OCI-LY7 (cell line): ENCODE data around the gene PDE9A. TPM values are rescaled to one million over a fixed set of nuclear protein-coding genes. Genes with fewer than 3 reads are reported as not detected.
A peak's percentile ranks its signal among the peaks of the same experiment; 100 is the strongest.

Experiments used
- BruUV-seq: library from RNA; stranded (reverse); fragments of 400-500 nt; replicated peaks from 2 replicates; lab custom pipeline; 2021; lab: Mats Ljungman, UMichigan
- CTCF ChIA-PET: fragments of 300-600 bp; sonication (Branson Sonifier 250); formaldehyde crosslinking; loops from one replicate; lab custom pipeline; 2022; ENCODE audit warnings: antibody characterized with exemption; ENCODE audit not compliant: unreplicated experiment; lab: Charles Lee
- POLR2A ChIA-PET: fragments of 300-600 bp; sonication (Branson Sonifier 250); formaldehyde crosslinking; loops from one replicate; lab custom pipeline; 2022; ENCODE audit warnings: antibody characterized with exemption; lab: Charles Lee
- DNase-seq: peaks from one replicate; pipeline ENCODE4 v3.0.0-alpha.2; 2015; ENCODE audit warnings: low spot score
- H2AFZ ChIP-seq: fragments of 200-600 bp; sonication (generic), shearing (Covaris generic); 2 replicates; pipeline ENCODE4 v1.6.1; 2014; ENCODE audit warnings: mild to moderate bottlenecking, antibody characterized with exemption, low read length, moderate library complexity
- H3K27ac ChIP-seq: fragments of 200-600 bp; sonication (generic); 2 replicates; pipeline ENCODE4 v1.5.1; 2014; ENCODE audit warnings: mixed run types, low read depth, mild to moderate bottlenecking, moderate library complexity, low read length, inconsistent platforms; ENCODE audit not compliant: poor library complexity, severe bottlenecking
- H3K36me3 ChIP-seq: fragments of 200-600 bp; sonication (generic); 2 replicates; pipeline ENCODE4 v1.6.1; 2014; ENCODE audit warnings: mild to moderate bottlenecking, antibody characterized with exemption, low read length, moderate library complexity, mixed read lengths; ENCODE audit not compliant: insufficient read depth
- H3K4me1 ChIP-seq: fragments of 200-600 bp; sonication (generic); 2 replicates; pipeline ENCODE4 v1.5.1; 2014; ENCODE audit warnings: mild to moderate bottlenecking, low read length; ENCODE audit not compliant: insufficient read depth, poor library complexity, severe bottlenecking
- H3K4me2 ChIP-seq: fragments of 200-600 bp; sonication (generic); 2 replicates; pipeline ENCODE4 v1.6.1; 2014; ENCODE audit warnings: mild to moderate bottlenecking, low read length
- H3K4me3 ChIP-seq: fragments of 200-600 bp; sonication (generic); 2 replicates; pipeline ENCODE4 v1.5.1; 2014; ENCODE audit warnings: mild to moderate bottlenecking, low read depth, low read length; ENCODE audit not compliant: poor library complexity, severe bottlenecking
- H3K79me2 ChIP-seq: fragments of 200-600 bp; sonication (generic); 2 replicates; pipeline ENCODE4 v1.6.1; 2016; ENCODE audit warnings: low read depth, mild to moderate bottlenecking, low read length, moderate library complexity, mixed read lengths; ENCODE audit not compliant: insufficient read depth
- H3K9me2 ChIP-seq: fragments of 200-600 bp; sonication (generic); 2 replicates; pipeline ENCODE4 v1.6.1; 2016; ENCODE audit warnings: mild to moderate bottlenecking, low read length, mixed read lengths; ENCODE audit not compliant: insufficient read depth
- H3K9me3 ChIP-seq: fragments of 200-600 bp; sonication (generic); 2 replicates; pipeline ENCODE4 v1.6.1; 2014; ENCODE audit warnings: mild to moderate bottlenecking, mixed run types, low read length, mixed read lengths
- H4K20me1 ChIP-seq: fragments of 200-600 bp; sonication (generic); 2 replicates; pipeline ENCODE4 v1.6.1; 2014; ENCODE audit warnings: mild to moderate bottlenecking, antibody characterized with exemption, low read length, moderate library complexity, mixed read lengths; ENCODE audit not compliant: insufficient read depth
- EZH2phosphoT487 ChIP-seq: fragments of 200-600 bp; sonication (generic); IDR thresholded peaks from 2 replicates; pipeline ENCODE4 v1.6.1; 2018; ENCODE audit warnings: low read depth, borderline replicate concordance, mild to moderate bottlenecking, mixed run types, antibody characterized with exemption, low read length, moderate library complexity, mixed read lengths
- intact Hi-C: fragments of 100-400 bp; cut with micrococcal nuclease; formaldehyde crosslinking; loops from one replicate; pipeline ENCODE4 v1.10.0; 2022; ENCODE audit not compliant: unreplicated experiment
- total RNA-seq, 2 experiments: library from RNA; depleted of rRNA in 1 of 2; stranded (reverse); fragments of >200 nt in 1 of 2; shearing (Covaris generic) in 1 of 2; gene quantifications; 2 replicates each; pipeline ENCODE4 v1.2.3, GENCODE V29; 2014 to 2022
- TF ChIP-seq, protein P1 (sequence below): fragments of 200-600 bp; sonication (generic); conservative IDR thresholded peaks from 2 replicates; pipeline ENCODE4 v1.5.1; 2014; ENCODE audit warnings: mild to moderate bottlenecking, antibody characterized with exemption, low read length, moderate library complexity, mixed read lengths

PDE9A gene
- total RNA-seq, 2 experiments from 2014 or later: 11.4 to 22.4 TPM

DNA sequence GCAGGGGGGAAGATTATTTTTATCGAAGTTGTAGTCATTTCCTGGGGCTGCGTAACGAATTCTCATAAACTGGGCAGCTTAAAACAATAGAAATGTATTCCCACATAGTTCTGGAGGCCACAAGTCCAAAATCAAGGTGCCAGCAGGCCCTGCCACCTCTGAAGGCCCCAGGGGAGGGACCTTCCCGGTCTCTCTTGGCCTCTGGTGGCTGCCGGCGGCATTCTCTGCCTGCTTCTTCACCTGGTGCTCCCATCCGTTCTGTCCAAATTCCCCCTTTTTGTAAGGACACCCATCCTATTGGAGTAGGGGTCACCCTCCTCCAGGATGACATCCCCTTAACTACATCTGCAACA lies 92.8 kb downstream of the PDE9A start:
- peak overlapping the region; percentile 34 for H3K27ac ChIP-seq
- ChIA-PET POLR2A (no interaction called here), CTCF (no interaction called here)
- no peak for DNase-seq
- H3K4me2 ChIP-seq: peak overlapping the region; percentile 48
- no peaks in the 10 kb centered on the region for H3K36me3 ChIP-seq
- no peaks in the 10 kb centered on the region for H3K79me2 ChIP-seq
- no TSS peak for BruUV-seq
- TF ChIP-seq, protein P1, sequence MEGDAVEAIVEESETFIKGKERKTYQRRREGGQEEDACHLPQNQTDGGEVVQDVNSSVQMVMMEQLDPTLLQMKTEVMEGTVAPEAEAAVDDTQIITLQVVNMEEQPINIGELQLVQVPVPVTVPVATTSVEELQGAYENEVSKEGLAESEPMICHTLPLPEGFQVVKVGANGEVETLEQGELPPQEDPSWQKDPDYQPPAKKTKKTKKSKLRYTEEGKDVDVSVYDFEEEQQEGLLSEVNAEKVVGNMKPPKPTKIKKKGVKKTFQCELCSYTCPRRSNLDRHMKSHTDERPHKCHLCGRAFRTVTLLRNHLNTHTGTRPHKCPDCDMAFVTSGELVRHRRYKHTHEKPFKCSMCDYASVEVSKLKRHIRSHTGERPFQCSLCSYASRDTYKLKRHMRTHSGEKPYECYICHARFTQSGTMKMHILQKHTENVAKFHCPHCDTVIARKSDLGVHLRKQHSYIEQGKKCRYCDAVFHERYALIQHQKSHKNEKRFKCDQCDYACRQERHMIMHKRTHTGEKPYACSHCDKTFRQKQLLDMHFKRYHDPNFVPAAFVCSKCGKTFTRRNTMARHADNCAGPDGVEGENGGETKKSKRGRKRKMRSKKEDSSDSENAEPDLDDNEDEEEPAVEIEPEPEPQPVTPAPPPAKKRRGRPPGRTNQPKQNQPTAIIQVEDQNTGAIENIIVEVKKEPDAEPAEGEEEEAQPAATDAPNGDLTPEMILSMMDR: no peak
- no peak for TF ChIP-seq EZH2phosphoT487
- H3K4me3 ChIP-seq: peak overlapping the region; percentile 7
- H4K20me1 ChIP-seq: no peaks in the 10 kb centered on the region
- peak overlapping the region; percentile 81 for H2AFZ ChIP-seq
- no peaks in the 10 kb centered on the region for H3K9me2 ChIP-seq
- peaks cover 18% of the 10 kb centered on the region for H3K4me1 ChIP-seq
- H3K9me3 ChIP-seq: no peaks in the 10 kb centered on the region
- intact Hi-C loops: no loop called here

DNA sequence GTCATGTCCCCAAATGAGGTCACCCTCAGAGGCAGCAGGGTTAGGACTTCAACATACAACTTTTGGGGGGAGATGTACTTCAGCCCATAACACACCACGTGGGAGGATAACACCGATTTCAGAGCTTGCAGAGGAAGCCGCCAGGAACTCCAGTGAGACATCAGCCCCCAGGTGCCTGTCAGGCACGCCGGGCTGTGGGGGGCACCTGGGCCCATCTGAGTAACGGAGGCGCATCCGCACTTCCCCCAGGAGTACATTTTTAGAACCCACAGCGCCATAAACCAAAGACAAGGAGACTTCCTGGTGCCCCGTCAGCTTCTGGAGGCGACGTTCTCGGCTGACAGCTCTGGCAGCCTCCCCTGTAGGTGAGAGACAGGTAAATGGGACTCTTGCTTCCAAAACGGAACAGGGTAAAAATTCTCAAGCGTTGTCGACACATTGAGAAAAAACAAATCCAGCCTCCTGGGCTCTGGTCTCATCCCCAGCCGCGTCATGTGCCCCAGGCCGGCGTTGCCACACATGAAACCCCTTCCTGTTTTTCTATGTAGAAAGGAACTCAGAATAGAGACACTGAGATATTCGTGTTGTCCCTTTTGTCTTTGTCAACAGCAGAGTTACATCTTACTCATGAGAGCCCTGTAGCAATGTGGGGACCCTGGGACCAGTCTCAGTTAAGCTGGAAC lies 93.3 kb downstream of the PDE9A start:
- no peaks in the 10 kb centered on the region for H4K20me1 ChIP-seq
- peak overlapping the region; percentile 48 for H3K4me2 ChIP-seq
- H3K27ac ChIP-seq: peak overlapping the region; percentile 34
- intact Hi-C loops: no loop called here
- peaks cover 18% of the 10 kb centered on the region for H3K4me1 ChIP-seq
- no peak for TF ChIP-seq EZH2phosphoT487
- TF ChIP-seq, protein P1: no peak
- H3K9me2 ChIP-seq: no peaks in the 10 kb centered on the region
- BruUV-seq: no TSS peak
- H3K36me3 ChIP-seq: no peaks in the 10 kb centered on the region
- peak overlapping the region; percentile 81 for H2AFZ ChIP-seq
- peak overlapping the region; percentile 7 for H3K4me3 ChIP-seq
- H3K79me2 ChIP-seq: no peaks in the 10 kb centered on the region
- DNase-seq: peak; percentile 59
- no peaks in the 10 kb centered on the region for H3K9me3 ChIP-seq
- ChIA-PET CTCF (no interaction called here), POLR2A (interaction anchor here (0.6 kb wide), 1 partner anchor 87 kb away, joined by 4 read pairs; no protein-coding TSS in a partner anchor)

DNA sequence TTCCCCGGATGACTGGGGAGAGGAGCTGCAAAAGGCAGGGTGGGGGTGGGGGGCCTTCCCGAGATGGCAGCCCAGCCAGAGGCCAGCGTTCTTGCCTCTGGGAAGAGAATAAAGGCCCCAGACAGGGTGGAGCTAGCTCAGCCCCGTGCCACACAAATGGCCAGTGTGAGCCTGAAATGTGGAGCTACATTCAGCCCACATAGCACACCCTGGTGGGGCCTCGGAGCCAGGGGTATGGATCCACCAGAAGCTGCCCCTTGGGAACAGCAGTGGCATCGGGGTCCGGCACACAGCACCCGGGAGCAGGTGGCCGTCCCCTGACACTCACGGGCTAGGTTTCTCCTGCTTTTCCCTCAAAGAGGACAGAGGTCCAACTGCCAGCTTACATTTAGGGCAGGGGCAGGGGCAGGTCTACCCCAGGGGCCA lies 93.9 kb downstream of the PDE9A start:
- ChIA-PET POLR2A (interaction anchor here (0.6 kb wide), 1 partner anchor 40 kb away, joined by 3 read pairs; no protein-coding TSS in a partner anchor), CTCF (no interaction called here)
- Histone ChIP-seq H4K20me1 (no peaks in the 10 kb centered on the region), H3K36me3 (no peaks in the 10 kb centered on the region), H3K4me1 (peaks cover 18% of the 10 kb centered on the region), H3K4me2 (peak overlapping the region; percentile 48), H3K9me2 (no peaks in the 10 kb centered on the region), H3K79me2 (no peaks in the 10 kb centered on the region), H2AFZ (peak overlapping the region; percentile 81), H3K9me3 (no peaks in the 10 kb centered on the region), H3K4me3 (peak overlapping the region; percentile 7), H3K27ac (peak overlapping the region; percentile 34)
- intact Hi-C loops: no loop called here
- TF ChIP-seq, protein P1: no peak
- TF ChIP-seq EZH2phosphoT487: no peak
- no peak for DNase-seq
- BruUV-seq: no TSS peak
